ENCODE measurements around the gene RGS6.

RGS6 gene

GRCh38 chr14:72513965-72514659, 581.9 kb downstream of the RGS6 start:
- peak; percentile 54 to 63 (median 60) for DNase-seq

DNA sequence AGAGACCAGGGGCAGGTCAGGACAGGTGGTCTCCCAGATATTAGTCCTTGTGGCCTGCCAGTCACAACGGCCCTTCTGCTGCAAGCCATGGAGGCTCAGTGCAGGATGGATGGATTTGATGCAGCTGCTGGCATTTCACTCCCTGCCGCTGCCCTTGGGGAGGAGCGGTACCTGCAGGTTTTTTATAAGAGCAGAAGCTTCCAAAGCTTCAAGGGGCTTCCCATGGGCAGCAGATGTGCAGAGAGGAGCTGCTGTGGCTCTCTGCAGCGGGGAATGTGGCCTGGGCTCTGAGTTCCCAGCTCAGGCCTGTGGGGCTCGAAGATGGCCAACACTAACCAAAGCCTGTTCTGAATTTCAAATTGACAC, 582.4 kb downstream of the RGS6 start:
- DNase-seq, result no peak

DNA sequence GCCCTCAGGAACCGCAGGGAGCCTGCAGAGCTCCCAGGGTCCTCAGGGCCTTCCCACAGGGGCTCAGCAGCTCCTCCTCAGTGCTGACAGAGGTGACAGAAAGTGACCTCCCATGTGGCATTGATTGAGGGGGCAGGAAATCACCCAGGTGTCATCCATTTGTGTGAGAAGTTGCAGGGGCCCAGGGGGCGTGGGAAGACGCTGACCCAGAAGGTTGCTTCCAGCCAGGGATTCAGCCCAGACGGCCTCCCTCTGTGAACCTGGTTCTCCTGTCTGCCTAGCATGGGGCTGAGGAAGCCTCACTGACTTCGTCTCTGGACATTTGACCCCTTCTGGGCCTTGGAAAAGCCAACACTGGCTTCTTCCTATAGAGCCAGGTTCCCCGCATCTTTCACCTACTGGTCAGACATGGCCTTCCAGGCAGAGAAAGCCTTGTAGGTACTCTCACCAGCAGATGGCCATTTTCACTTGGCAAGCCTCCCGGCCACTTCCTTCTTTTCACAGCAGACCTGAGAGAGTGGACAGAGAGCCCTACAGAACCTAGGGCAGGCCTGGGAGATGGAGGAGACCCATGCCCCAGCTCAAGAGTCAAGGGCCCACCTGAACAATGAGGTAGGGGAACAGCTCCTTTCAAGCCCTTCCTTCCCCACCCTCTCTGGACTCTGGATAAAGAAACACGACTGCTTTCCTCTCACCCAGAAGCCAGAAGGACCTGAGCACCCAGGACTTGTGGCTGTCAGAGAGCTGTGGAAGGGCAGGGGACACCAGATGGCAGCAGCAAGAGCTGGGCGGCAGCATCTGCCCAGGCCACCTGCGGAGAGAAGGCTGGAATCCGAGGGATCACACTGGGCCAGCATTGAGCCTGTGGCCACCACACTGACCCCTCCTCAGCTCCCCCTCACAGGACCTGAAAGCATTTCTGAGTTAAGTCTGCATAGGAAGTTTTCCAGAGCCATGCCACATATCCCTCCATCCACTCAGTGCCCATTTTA, 583.8 kb downstream of the RGS6 start:
- no peak for DNase-seq

- peak; percentile 80 to 87 (median 83) for DNase-seq
Observed at GRCh38 chr14:72516936-72517700, 584.9 kb downstream of the RGS6 start.

- no peak for DNase-seq
Observed at GRCh38 chr14:72517736-72518135, 585.5 kb downstream of the RGS6 start.

- peak; percentile 57 to 69 (median 65) for DNase-seq
Observed at GRCh38 chr14:72518809-72519377, 586.7 kb downstream of the RGS6 start.

DNA sequence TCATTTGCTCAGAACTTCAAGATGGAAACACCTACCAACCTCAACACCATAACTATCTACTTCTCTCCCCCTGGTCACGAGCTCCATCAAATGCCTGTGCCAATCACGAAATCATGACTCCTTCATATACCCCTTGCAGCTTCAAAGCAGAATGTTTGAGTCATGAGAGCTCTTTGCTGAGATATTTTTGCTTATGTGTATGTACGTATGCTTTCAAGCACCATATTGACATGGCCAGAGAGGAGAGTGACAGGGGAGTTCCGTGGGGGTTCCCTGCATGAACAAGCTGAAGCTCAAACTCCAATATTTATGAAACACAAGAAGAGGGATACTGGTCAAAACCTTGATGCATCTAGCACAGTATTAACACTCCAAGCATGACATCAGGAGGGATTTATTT, 587.3 kb downstream of the RGS6 start:
- peak; percentile 64 to 80 (median 72) for DNase-seq

GRCh38 chr14:72521045-72521444, 588.8 kb downstream of the RGS6 start:
- no peak for DNase-seq

DNA sequence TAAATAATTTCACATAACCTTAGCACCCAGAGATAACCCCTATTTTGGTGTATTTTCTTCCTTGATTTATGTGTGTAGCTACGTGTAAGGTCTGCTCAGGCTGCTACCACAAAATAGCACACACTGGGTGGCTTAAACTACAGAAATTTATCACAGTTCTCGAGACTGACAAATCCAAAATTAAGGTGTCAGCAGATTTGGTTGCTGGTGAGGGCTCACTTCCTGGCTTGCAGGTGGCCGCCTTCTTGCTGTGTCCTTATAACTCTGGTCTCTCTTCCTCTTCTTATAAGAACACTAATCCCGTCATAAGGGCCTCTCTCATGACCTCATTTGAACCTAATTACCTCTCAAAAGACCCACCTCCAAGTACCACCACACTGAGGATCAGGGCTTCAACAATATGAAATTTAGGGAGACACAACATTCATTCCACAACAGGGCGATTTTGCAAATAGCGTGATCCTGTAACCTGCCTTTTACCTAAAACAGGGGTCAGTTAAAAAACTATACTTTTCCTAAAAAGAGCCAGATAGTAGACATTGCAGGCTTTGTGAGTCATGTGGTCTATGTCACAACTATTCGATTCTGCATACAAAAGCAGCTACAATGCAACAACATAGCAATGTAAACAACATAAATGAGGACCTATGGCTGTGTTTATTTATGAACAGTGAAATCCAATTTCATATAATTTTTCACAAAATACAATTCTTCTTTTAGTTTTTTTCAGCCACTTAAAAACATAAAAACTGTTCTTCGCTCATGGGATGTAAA, 589.9 kb downstream of the RGS6 start:
- DNase-seq, result peak in 1 of 3 donors; percentile 50

- no peak for DNase-seq
Observed at GRCh38 chr14:72522847-72523246, 590.6 kb downstream of the RGS6 start.

DNA sequence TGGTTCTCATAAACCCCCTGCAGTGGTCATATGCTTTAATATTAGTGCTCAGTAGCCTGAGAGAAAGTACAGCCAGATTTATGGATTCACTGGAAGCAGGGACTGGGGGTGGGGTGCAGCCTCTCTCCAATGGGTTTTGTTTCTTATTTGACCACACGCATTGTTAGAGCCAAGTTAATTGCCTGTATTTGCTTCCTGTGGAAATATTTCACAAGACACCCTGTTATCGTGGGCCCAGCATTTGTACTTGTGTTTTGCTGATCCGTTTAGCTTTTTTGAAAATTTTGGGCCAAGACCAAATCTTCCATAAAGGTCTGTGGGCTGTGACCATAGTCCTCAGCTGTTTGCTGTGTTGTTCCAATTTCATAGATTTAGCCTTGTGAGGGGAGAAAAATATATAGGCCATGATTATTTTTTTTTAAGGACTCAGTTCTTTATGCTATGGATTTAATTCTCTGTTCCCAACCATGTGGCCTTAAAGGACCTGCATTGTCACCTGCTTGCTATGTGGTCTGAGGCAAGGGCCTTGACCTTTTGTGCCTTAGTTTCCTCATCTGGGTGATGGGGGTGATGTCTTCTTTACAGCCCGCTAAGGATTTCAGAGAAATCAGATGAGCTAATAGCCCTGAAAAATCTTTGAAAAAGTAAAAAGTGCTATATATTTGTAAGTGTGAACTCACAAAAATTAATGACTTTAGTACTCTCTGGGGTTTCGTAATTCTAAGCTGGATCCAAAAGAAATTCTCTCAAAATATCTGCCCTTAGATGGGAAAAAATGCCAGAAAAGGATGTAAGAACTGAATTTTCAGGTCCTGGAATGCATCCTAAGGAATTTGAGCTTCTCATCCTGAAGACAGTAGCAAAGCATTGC, 591.4 kb downstream of the RGS6 start:
- DNase-seq, result no peak

DNA sequence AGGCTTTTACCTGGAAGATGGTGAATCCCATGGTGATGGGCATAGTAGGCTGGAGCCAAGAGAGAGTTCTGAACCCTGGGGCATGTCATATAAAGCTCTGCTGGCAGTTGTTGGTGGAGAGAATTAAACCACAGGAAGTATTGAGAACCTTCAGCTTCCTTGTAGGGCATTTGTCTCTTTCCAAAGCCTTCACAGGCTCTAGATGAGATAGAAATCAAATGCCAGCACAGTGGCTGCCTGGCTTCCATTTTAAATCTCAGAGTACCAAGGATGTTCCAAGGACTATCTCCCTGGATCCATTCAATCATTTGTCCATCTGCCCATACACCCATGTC, 592.0 kb downstream of the RGS6 start:
- DNase-seq, result no peak

DNA sequence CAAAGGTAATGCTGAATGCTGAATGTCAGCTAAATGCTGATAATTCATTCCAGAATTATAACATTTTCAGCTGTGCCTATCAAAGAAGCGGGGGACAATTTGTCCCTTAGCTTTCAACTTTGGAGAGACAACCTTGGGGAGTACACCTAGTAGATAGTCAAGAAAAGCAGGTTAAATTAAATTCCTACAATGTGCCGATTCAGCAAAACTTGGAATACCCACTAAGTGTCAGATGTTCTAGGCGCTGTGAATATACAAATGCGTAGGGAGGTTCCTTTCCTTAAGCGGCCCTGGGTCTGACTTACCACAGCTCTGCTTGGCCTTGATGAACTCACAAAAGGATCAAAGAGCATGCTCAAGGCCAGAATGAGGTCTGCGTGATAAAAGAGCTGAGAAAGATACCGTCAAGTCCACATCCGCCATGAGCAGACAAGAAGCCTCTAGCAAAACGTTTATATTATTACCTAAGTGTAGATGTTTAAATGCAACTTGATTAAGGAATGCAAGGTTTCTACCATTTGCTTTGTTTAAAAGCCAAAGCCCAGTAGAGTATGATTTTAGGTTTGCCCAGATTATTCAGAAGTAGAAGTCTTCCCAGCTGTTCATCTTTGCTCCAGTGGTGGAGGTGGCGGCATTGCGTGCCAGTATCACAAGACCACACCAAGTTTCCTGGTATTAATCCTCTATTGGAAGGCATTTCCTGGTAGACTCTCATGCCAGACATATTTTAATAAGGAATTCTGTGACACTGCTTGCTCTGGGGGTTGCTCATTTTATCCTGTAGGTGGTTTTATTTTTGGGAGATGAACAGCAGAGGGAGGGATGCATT, 593.1 kb downstream of the RGS6 start:
- DNase-seq, result no peak

- DNase-seq, result no peak
Observed at GRCh38 chr14:72527591-72527990, 595.4 kb downstream of the RGS6 start.

GRCh38 chr14:72528059-72528862, 596.0 kb downstream of the RGS6 start:
- DNase-seq, result peak; percentile 61 to 67 (median 61)

- no peak for DNase-seq
Observed at GRCh38 chr14:72528863-72529175, 596.6 kb downstream of the RGS6 start.

DNA sequence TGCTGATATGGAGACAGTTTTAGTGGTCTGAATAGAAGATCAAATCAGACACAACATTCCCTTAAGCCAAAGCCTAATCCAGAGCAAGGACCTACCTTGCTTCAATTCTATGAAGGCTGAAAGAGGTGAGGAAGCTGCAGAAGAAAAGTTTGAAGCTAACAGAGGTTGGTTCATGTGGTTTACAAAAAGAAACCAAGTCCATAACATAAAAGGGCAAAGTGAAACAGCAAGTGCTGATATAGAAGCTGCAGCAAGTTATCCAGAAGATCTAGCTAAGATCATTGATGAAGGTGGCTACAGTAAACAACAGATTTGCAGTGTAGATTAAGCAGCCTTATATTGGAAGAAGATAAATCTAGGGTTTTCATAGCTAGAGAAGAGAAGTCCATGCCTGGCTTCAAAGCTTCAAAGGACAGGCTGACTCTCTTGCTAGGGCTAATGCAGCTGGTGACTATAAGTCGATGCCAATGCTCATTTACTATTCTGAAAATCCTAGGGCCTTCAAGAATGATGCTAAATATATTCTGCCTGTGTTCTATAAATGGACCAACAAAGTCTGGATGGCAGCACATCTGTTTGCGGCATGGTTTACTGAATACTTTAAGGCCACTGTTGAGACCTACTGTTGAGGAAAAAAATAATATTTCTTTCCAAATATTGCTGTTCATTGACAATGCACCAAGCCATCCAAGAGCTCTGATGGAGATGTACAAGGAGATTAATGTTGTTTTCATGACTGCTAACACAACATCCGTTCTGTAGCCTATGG, 600.6 kb downstream of the RGS6 start:
- no peak for DNase-seq

DNA sequence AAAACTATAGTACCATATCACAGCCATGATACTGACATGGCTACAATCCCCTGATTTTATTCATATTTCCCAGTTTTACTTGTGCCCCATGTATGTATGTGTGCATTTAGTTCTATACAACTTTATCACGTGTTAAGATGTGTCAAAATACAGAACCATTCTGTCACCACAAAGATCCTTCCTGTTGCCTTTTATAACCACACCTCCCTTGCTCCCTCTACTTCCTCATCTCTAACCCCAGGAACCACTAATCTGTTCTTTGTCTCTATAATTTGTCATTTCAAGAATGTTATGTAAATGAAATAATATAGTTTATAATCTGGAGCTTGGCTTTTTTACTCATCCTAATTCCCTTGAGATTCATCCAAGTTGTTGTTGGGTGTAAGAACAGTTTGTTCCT, 603.3 kb downstream of the RGS6 start:
- peak; percentile 65 to 85 (median 83) for DNase-seq

DNA sequence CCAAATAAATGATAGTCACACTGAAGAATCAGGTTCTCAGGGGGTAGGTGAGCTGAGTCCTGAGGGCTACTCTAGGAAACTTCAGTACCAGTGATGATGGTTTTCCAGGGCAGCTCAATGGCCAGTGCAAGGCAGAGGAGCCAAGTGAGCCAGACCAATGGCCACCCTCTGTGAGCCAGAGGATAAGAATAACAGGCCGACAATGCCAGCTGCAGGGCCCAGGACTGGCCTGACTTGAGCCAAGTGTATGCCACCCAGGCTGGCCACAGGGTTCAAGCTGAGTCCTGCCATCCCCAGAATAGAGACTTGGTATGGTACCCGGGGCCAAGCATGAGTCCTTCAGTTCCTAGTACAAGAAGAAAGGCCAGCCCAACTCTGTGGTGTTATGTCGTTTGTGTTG, 606.2 kb downstream of the RGS6 start:
- DNase-seq, result no peak
